NB4 (cell line): Measurements from ENCODE around the gene PPRC1.

ENCODE experiments used
- MYC ChIP-seq: IDR thresholded peaks from 2 replicates; pipeline ENCODE4 v1.6.1; 2011; ENCODE audit warnings: low read depth, low read length
- POLR2A ChIP-seq: IDR thresholded peaks from 2 replicates; pipeline ENCODE4 v1.6.1; 2011; ENCODE audit warnings: mild to moderate bottlenecking; ENCODE audit not compliant: insufficient read length; ENCODE audit errors: extremely low read depth
- TF ChIP-seq, protein P1 (sequence below): IDR thresholded peaks from one replicate; pipeline ENCODE4 v1.5.1; 2012; ENCODE audit warnings: low read depth, low read length
- TF ChIP-seq, protein P2 (sequence below): IDR thresholded peaks from 2 replicates; pipeline ENCODE4 v1.6.1; 2011; ENCODE audit warnings: low read depth, low read length

DNA sequence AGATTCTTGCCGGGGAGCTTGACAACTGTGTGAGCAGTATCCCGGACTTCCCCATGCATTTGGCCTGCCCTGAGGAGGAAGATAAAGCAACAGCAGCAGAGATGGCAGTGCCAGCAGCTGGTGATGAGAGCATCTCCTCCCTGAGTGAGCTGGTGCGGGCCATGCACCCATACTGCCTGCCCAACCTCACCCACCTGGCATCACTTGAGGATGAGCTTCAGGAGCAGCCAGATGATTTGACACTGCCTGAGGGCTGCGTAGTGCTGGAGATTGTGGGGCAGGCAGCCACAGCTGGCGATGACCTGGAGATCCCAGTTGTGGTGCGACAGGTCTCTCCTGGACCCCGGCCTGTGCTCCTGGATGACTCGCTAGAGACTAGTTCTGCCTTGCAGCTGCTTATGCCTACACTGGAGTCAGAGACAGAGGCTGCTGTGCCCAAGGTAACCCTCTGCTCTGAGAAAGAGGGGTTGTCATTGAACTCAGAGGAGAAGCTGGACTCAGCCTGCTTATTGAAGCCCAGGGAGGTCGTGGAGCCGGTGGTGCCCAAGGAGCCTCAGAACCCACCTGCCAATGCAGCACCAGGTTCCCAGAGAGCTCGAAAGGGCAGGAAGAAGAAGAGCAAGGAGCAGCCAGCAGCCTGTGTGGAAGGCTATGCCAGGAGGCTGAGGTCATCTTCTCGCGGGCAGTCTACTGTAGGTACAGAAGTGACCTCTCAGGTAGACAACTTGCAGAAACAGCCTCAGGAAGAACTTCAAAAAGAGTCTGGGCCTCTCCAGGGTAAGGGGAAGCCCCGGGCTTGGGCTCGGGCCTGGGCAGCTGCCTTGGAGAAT is 6.7 kb downstream of the PPRC1 start:
- TF ChIP-seq MYC (no peak), POLR2A (no peak)
- TF ChIP-seq, protein P1, sequence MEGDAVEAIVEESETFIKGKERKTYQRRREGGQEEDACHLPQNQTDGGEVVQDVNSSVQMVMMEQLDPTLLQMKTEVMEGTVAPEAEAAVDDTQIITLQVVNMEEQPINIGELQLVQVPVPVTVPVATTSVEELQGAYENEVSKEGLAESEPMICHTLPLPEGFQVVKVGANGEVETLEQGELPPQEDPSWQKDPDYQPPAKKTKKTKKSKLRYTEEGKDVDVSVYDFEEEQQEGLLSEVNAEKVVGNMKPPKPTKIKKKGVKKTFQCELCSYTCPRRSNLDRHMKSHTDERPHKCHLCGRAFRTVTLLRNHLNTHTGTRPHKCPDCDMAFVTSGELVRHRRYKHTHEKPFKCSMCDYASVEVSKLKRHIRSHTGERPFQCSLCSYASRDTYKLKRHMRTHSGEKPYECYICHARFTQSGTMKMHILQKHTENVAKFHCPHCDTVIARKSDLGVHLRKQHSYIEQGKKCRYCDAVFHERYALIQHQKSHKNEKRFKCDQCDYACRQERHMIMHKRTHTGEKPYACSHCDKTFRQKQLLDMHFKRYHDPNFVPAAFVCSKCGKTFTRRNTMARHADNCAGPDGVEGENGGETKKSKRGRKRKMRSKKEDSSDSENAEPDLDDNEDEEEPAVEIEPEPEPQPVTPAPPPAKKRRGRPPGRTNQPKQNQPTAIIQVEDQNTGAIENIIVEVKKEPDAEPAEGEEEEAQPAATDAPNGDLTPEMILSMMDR = no peak
- TF ChIP-seq, protein P2, sequence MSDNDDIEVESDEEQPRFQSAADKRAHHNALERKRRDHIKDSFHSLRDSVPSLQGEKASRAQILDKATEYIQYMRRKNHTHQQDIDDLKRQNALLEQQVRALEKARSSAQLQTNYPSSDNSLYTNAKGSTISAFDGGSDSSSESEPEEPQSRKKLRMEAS = no peak
